Measurements from ENCODE around the gene IGFLR1. TPM values are rescaled to one million over a fixed set of nuclear protein-coding genes. Genes with fewer than 3 reads are reported as not detected.

IGFLR1 gene
- total and polyA plus RNA-seq, 3 experiments from 2014 or later = 96.7 to 110 (median 108) TPM

DNA sequence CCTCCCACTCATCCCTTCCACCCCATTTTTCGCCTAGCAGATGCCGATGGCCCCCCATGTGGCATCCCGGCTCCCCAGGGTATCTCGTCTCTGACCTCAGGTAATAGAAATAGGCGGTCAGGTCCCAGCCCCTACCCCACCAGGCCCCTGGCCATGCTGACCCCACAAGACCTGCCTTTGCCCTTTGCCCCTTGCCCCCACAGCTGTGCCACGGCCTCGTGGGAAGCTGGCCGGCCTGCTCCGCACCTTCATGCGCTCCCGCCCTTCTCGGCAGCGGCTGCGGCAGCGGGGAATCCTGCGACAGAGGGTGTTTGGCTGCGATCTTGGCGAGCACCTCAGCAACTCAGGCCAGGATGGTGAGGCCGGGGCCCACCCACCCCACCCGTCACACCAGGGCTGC lies 38.5 kb upstream of the IGFLR1 start:
- no peak overlapping the region for H3K27ac ChIP-seq (ENCODE audit: low read depth, low read length)
- no peak overlapping the region for H3K4me3 ChIP-seq (ENCODE audit: low read length)
- no peak for DNase-seq
- no peaks in the 10 kb centered on the region for H3K36me3 ChIP-seq (ENCODE audit: insufficient read depth, low read length)
- no peaks in the 10 kb centered on the region for H3K27me3 ChIP-seq (ENCODE audit: insufficient read depth, low read length, poor library complexity, severe bottlenecking)
- H3K4me1 ChIP-seq (ENCODE audit: insufficient read depth, low read length) = peaks cover 9% of the 10 kb centered on the region
- Mint-ChIP-seq H3K27ac (no peak overlapping the region), H3K4me3 (no peak overlapping the region), H3K27me3 (no peaks in the 10 kb centered on the region), H3K4me1 (peaks cover 9 to 12% (median 11%) of the 10 kb centered on the region in 3 donors), H3K36me3 (peaks cover 0 to 16% (median 4%) of the 10 kb centered on the region in 3 donors), H3K9me3 (no peaks in the 10 kb centered on the region)
- ChIA-PET POLR2A (no interaction called here), CTCF (no interaction called here)
- no peaks in the 10 kb centered on the region for H3K9me3 ChIP-seq (ENCODE audit: low read length)

DNA sequence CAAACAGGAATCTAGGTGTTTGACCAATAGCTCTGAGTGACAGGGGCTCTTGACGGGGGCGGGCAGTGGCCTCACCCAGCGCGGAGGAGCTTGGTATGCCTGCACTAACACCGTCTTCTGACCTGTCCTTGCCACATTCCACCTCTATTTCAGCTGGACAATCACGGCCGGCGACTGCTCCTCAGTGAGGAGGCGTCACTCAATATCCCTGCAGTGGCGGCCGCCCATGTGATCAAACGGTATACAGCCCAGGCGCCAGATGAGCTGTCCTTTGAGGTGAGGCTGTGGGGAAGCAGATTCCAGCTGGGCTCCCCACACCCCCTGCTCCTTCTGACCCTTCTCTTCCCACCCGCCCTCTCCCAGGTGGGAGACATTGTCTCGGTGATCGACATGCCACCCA lies 37.8 kb upstream of the IGFLR1 start:
- Histone ChIP-seq H3K27ac (ENCODE audit: low read depth, low read length) (no peak overlapping the region), H3K36me3 (ENCODE audit: insufficient read depth, low read length) (no peaks in the 10 kb centered on the region), H3K9me3 (ENCODE audit: low read length) (no peaks in the 10 kb centered on the region), H3K4me3 (ENCODE audit: low read length) (no peak overlapping the region), H3K27me3 (ENCODE audit: insufficient read depth, low read length, poor library complexity, severe bottlenecking) (no peaks in the 10 kb centered on the region), H3K4me1 (ENCODE audit: insufficient read depth, low read length) (peaks cover 9% of the 10 kb centered on the region)
- Mint-ChIP-seq H3K4me3 (no peak overlapping the region), H3K9me3 (no peaks in the 10 kb centered on the region), H3K36me3 (peaks cover 0 to 16% (median 2%) of the 10 kb centered on the region in 3 donors), H3K27ac (no peak overlapping the region), H3K27me3 (no peaks in the 10 kb centered on the region), H3K4me1 (peaks cover 11 to 14% (median 14%) of the 10 kb centered on the region in 3 donors)
- DNase-seq = no peak
- POLR2A ChIA-PET = no interaction called here
- CTCF ChIA-PET = no interaction called here

DNA sequence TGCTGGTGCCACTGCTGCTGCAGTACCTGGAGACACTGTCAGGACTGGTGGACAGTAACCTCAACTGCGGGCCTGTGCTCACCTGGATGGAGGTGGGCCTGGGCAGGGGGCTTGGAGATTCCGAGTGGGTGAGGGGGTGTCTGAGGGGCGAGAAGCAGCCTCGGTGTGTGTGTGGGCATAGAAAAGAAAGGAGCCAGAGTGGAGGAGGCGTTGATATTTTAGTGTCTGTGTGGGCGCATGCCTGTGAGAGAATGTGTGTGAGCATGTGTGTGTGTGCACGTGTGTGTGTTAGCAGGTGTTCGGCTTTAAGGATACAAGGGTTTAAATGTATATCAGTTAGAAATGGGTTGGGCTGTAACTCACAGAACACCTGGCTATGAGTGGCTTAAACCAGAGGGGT lies 36.8 kb upstream of the IGFLR1 start:
- H3K9me3 Mint-ChIP-seq = no peaks in the 10 kb centered on the region
- Histone ChIP-seq H3K9me3 (ENCODE audit: low read length) (no peaks in the 10 kb centered on the region), H3K27ac (ENCODE audit: low read depth, low read length) (no peak overlapping the region), H3K27me3 (ENCODE audit: insufficient read depth, low read length, poor library complexity, severe bottlenecking) (no peaks in the 10 kb centered on the region), H3K4me3 (ENCODE audit: low read length) (no peak overlapping the region), H3K36me3 (ENCODE audit: insufficient read depth, low read length) (no peaks in the 10 kb centered on the region), H3K4me1 (ENCODE audit: insufficient read depth, low read length) (peaks cover 17% of the 10 kb centered on the region)
- no peak for DNase-seq
- ChIA-PET CTCF (no interaction called here), POLR2A (no interaction called here)
- peaks cover 20 to 23% (median 22%) of the 10 kb centered on the region in 3 donors for H3K4me1 Mint-ChIP-seq
- peaks cover 0 to 16% (median 2%) of the 10 kb centered on the region in 3 donors for H3K36me3 Mint-ChIP-seq
- H3K27me3 Mint-ChIP-seq = no peaks in the 10 kb centered on the region
- H3K27ac Mint-ChIP-seq = no peak overlapping the region
- peak overlapping the region in 1 of 7 donors; percentile 42 for H3K4me3 Mint-ChIP-seq

DNA sequence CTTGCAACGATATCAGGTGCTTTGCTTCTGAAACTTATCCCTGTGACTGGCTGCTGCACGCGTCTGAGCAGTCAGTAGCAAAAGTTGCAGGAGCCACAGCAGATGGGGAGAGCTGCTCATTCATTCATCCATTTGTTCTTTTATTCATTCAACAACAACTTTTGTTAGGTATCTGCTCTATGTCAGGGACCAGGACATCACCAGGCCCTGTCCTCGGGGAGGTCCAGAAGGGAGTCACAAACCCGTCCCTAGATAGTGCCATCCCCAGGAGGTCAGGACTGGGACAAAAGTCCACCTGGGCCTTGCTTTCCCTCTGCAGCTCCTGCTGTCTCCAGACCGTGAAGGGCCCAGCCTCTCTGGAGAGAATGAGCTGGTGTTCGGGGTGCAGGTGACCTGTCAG lies 35.7 kb upstream of the IGFLR1 start:
- Mint-ChIP-seq H3K9me3 (no peaks in the 10 kb centered on the region), H3K36me3 (peaks cover 0 to 15% (median 0%) of the 10 kb centered on the region in 3 donors), H3K27ac (peak overlapping the region in 1 of 8 donors; percentile 47), H3K27me3 (no peaks in the 10 kb centered on the region), H3K4me1 (peaks cover 20 to 23% (median 22%) of the 10 kb centered on the region in 3 donors), H3K4me3 (peak overlapping the region; percentile 11 to 78 (median 34))
- POLR2A ChIA-PET = no interaction called here
- Histone ChIP-seq H3K4me3 (ENCODE audit: low read length) (no peak overlapping the region), H3K27me3 (ENCODE audit: insufficient read depth, low read length, poor library complexity, severe bottlenecking) (no peaks in the 10 kb centered on the region), H3K4me1 (ENCODE audit: insufficient read depth, low read length) (peaks cover 17% of the 10 kb centered on the region), H3K27ac (ENCODE audit: low read depth, low read length) (no peak overlapping the region), H3K36me3 (ENCODE audit: insufficient read depth, low read length) (no peaks in the 10 kb centered on the region), H3K9me3 (ENCODE audit: low read length) (no peaks in the 10 kb centered on the region)
- CTCF ChIA-PET = no interaction called here
- DNase-seq = no peak

DNA sequence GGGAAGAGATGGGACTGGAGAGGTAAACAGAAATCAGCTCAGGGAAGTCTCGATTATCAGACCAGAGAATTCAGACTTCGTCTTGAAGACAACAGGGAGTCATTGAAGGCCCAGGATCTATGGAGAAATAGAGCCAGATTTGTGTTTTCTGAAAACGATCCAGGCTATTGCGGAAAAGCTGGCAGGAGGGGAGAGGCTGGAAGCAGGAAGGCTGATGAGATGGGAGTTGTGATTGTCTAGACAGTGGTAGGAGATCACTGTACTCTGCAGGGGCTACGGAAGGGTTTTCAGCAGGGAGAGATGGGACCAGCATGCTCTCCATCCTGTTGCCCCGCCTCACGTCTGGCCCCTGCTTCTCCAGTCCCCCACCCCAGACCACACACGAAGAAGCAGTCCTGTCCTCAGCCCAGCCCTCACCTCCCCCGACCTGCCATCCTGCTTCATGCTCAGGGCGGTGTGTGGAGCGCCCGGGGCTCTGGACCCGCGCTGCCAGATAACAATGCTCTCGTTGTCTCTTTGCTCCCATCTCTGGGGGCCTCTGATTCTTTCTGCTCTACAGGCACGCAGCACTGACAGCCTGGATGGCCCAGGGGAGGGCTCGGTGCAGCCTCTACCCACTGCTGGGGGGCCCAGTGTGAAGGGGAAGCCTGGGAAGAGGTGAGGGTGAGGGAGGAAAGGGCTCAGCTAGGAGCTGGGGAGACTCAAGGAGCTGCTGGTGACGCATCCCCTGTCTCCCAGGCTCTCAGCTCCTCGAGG lies 35.0 kb upstream of the IGFLR1 start:
- no peaks in the 10 kb centered on the region for H3K27me3 ChIP-seq (ENCODE audit: insufficient read depth, low read length, poor library complexity, severe bottlenecking)
- ChIA-PET POLR2A (no interaction called here), CTCF (no interaction called here)
- H3K4me3 ChIP-seq (ENCODE audit: low read length) = no peak overlapping the region
- no peaks in the 10 kb centered on the region for H3K36me3 ChIP-seq (ENCODE audit: insufficient read depth, low read length)
- Mint-ChIP-seq H3K4me1 (peaks cover 21 to 23% (median 22%) of the 10 kb centered on the region in 3 donors), H3K36me3 (peaks cover 0 to 12% (median 0%) of the 10 kb centered on the region in 3 donors), H3K27ac (peak overlapping the region in 5 of 8 donors; percentile 22 to 66 (median 37)), H3K9me3 (no peaks in the 10 kb centered on the region), H3K27me3 (no peaks in the 10 kb centered on the region), H3K4me3 (peak overlapping the region; percentile 43 to 88 (median 65))
- no peak overlapping the region for H3K27ac ChIP-seq (ENCODE audit: low read depth, low read length)
- no peak for DNase-seq
- peaks cover 17% of the 10 kb centered on the region for H3K4me1 ChIP-seq (ENCODE audit: insufficient read depth, low read length)
- H3K9me3 ChIP-seq (ENCODE audit: low read length) = no peaks in the 10 kb centered on the region

DNA sequence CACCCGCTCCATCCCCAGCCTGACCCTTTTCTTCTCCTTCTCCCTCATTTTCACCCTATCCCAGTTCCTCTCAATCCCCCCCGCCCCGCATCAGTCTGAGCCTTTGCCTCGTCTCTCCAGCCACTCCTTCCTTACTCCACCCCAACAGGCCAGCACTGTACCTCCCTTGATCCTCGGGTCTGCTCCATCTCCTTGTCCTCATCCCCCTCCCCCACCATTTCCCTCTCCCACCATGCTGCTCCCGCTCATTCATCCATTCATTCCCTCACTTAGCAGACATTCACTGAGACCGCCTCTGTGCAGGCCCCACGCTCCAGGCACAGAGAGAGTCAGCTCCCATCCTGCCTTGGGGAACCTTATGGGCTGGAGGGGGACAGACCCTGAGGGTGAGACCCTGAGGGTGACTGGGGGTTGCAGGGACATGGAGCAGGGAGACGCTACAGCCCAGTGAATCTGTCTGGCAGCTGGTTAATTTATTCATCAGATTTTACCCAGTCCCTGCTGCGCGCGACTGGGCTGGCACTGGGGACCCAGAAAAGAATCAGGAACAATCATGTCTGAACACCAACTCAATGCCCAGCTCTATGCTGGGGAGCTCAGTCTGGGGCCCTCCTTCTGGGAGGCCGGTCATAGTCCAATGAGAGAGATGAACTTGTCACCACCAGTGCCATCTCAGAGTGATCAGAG lies 34.0 kb upstream of the IGFLR1 start:
- Mint-ChIP-seq H3K9me3 (no peaks in the 10 kb centered on the region), H3K36me3 (peaks cover 0 to 10% (median 0%) of the 10 kb centered on the region in 3 donors), H3K27ac (peak overlapping the region in 2 of 8 donors; percentile 24 to 66), H3K4me3 (peak overlapping the region; percentile 57 to 89 (median 72)), H3K27me3 (no peaks in the 10 kb centered on the region), H3K4me1 (peaks cover 21 to 23% (median 22%) of the 10 kb centered on the region in 3 donors)
- POLR2A ChIA-PET = interaction anchor here (0.5 kb wide), 1 partner anchor 64 kb away, joined by 4 read pairs; no protein-coding TSS in a partner anchor
- Histone ChIP-seq H3K27ac (ENCODE audit: low read depth, low read length) (no peak overlapping the region), H3K4me3 (ENCODE audit: low read length) (peak overlapping the region; percentile 32), H3K36me3 (ENCODE audit: insufficient read depth, low read length) (no peaks in the 10 kb centered on the region), H3K27me3 (ENCODE audit: insufficient read depth, low read length, poor library complexity, severe bottlenecking) (no peaks in the 10 kb centered on the region), H3K9me3 (ENCODE audit: low read length) (no peaks in the 10 kb centered on the region), H3K4me1 (ENCODE audit: insufficient read depth, low read length) (peaks cover 17% of the 10 kb centered on the region)
- peak in 1 of 5 donors; percentile 44 for DNase-seq
- CTCF ChIA-PET = no interaction called here

DNA sequence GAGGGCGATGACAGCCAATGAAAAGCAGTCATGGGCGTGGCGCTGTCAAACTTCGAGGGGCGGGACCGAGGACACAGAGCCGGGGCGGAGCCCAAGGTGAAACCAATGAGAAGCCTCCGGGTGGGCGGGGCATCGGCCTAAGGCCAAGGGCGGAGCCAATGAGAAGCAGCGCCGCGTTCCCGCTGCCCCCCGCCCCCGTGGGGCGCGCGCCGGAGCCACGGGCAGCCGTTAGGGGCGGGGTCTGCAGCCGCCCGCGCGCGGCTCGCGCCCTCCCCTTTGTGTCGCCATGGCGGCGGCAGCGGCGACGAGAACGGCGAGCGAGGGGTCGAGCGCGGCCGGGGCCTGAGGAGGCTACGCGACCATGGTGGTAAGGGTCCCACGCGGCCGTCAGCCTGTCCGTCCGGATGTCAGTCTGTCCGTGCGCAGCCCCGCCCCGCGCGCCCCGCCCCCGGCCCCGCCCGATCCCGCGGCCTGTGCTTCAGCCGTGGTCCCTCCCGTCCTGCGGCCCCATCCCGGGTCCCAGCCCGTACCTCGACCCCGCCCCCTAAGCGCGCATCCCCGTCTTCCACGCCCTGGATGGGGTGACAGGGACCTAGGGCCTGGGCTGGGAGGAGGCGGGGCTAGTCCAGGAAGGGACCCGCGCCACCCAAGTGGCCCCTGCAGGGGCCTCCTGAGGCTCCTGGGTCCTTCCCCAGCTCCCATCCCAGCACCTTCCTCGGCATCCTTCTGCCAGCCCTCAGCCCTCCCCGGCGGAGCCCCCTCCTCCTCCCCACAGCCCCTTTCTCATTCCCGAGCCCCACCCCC lies 33.2 kb upstream of the IGFLR1 start, which contains the start of gene ARHGAP33:
ARHGAP33 (plus strand) TSS at position 267 of the 804 bp plus-strand sequence; CDS start at position 362, 95 bp downstream.
- Histone ChIP-seq H3K27me3 (ENCODE audit: insufficient read depth, low read length, poor library complexity, severe bottlenecking) (no peaks in the 10 kb centered on the region), H3K4me1 (ENCODE audit: insufficient read depth, low read length) (peaks cover 17% of the 10 kb centered on the region), H3K4me3 (ENCODE audit: low read length) (peak within 1 kb of the TSS; percentile 65), H3K9me3 (ENCODE audit: low read length) (no peaks in the 10 kb centered on the region), H3K27ac (ENCODE audit: low read depth, low read length) (no peak within 1 kb of the TSS), H3K36me3 (ENCODE audit: insufficient read depth, low read length) (no peaks in the 10 kb centered on the region)
- H3K36me3 Mint-ChIP-seq = peaks cover 0 to 8% (median 0%) of the 10 kb centered on the region in 3 donors
- DNase-seq = peak; percentile 97 to 99 (median 98)
- peak within 1 kb of the TSS in 6 of 8 donors; percentile 24 to 80 (median 62) for H3K27ac Mint-ChIP-seq
- no peaks in the 10 kb centered on the region for H3K27me3 Mint-ChIP-seq
- H3K4me1 Mint-ChIP-seq = peaks cover 21 to 23% (median 22%) of the 10 kb centered on the region in 3 donors
- CTCF ChIA-PET = interaction anchor here (1.2 kb wide), 1 partner anchor 157 kb away, joined by 3 read pairs; no protein-coding TSS in a partner anchor
- peak within 1 kb of the TSS; percentile 75 to 95 (median 83) for H3K4me3 Mint-ChIP-seq
- no peaks in the 10 kb centered on the region for H3K9me3 Mint-ChIP-seq
- POLR2A ChIA-PET = no interaction called here
